ENCODE data around the gene TJP1. TPM values are rescaled to one million over a fixed set of nuclear protein-coding genes. Genes with fewer than 3 reads are reported as not detected.

Gene TJP1
- total and polyA plus RNA-seq, 2 donors (not counting 1 experiment from before 2014, with no cell fraction given): 0.10 TPM; not detected in 1

- no peak overlapping the region for H3K4me3 ChIP-seq (ENCODE audit: control extremely low read depth in 1 of 5, extremely low read depth in 1 of 5, insufficient read depth in 1 of 5, low read depth in 2 of 5, low read length in 4 of 5)
- no peak overlapping the region for H3K4me3 Mint-ChIP-seq
- peaks cover 0 to 4% (median 0%) of the 10 kb centered on the region in 3 donors for H3K9me3 ChIP-seq (ENCODE audit: control extremely low read depth in 1 of 3, control insufficient read depth in 2 of 3, insufficient read depth in 1 of 3, low read length in 2 of 3)
- TF ChIP-seq CTCF (IDR thresholded peaks at IDR 0.05) (no peak), EZH2 (IDR thresholded peaks at IDR 0.05; ENCODE audit: borderline replicate concordance, insufficient read depth, low read depth, low read length, poor library complexity, severe bottlenecking) (no peak)
- POLR2A ChIA-PET: no interaction called here
- H4K20me1 ChIP-seq (ENCODE audit: control insufficient read depth, insufficient read depth, low read length, poor library complexity, severe bottlenecking): no peaks in the 10 kb centered on the region
- no peak overlapping the region for H2AFZ ChIP-seq (ENCODE audit: insufficient read depth, low read depth, low read length, poor library complexity, severe bottlenecking)
- ATAC-seq (ENCODE audit: low read depth) (no peak), DNase-seq (no peak)
- H3K79me2 ChIP-seq (ENCODE audit: control insufficient read depth, insufficient read depth, low read length): no peaks in the 10 kb centered on the region
- H3K27ac Mint-ChIP-seq: no peak overlapping the region
- CTCF ChIA-PET: no interaction called here
- H3K36me3 ChIP-seq (replicated peaks in 1 of 2; ENCODE audit: control extremely low read depth in 1 of 2, control insufficient read depth in 1 of 2, extremely low read depth in 1 of 2, insufficient read depth in 2 of 2, low read length in 1 of 2): no peaks in the 10 kb centered on the region
- H3K27me3 ChIP-seq (replicated peaks in 1 of 4; ENCODE audit: control extremely low read depth in 1 of 4, control insufficient read depth in 3 of 4, insufficient read depth in 4 of 4, low read length in 3 of 4): no peaks in the 10 kb centered on the region
- H3K9me3 Mint-ChIP-seq (ENCODE audit: insufficient read depth): no peaks in the 10 kb centered on the region
- H3K4me1 Mint-ChIP-seq: no peaks in the 10 kb centered on the region
- no peaks in the 10 kb centered on the region for H3K4me1 ChIP-seq (ENCODE audit: control insufficient read depth in 2 of 2, insufficient read depth in 2 of 2, low read length in 2 of 2)
- no peaks in the 10 kb centered on the region for H3K27me3 Mint-ChIP-seq
- no peak overlapping the region for H3K4me2 ChIP-seq (replicated peaks; ENCODE audit: low read depth, low read length, poor library complexity, severe bottlenecking)
- intact Hi-C loops (cut with micrococcal nuclease): no loop called here
- H3K9ac ChIP-seq (ENCODE audit: low read length): no peak overlapping the region
- no peak overlapping the region for H3K27ac ChIP-seq (ENCODE audit: low read length in 2 of 2)
Measured at GRCh38 chr15:29713784-29714183, 108.5 kb downstream of the TJP1 start.

- no peak for ATAC-seq (ENCODE audit: low read depth)
- POLR2A ChIA-PET: no interaction called here
Measured at GRCh38 chr15:29712149-29712885, 110.0 kb downstream of the TJP1 start.

More at GRCh38 chr15:29712149-29712885, 110.0 kb downstream of the TJP1 start:
- no peak overlapping the region for H3K27ac ChIP-seq (ENCODE audit: low read length in 2 of 2)
- no peaks in the 10 kb centered on the region for H3K4me1 ChIP-seq (ENCODE audit: control insufficient read depth in 2 of 2, insufficient read depth in 2 of 2, low read length in 2 of 2)
- intact Hi-C loops (cut with micrococcal nuclease): no loop called here
- no peak overlapping the region for H3K4me3 ChIP-seq (ENCODE audit: control extremely low read depth in 1 of 5, extremely low read depth in 1 of 5, insufficient read depth in 1 of 5, low read depth in 2 of 5, low read length in 4 of 5)
- no peaks in the 10 kb centered on the region for H3K27me3 ChIP-seq (replicated peaks in 1 of 4; ENCODE audit: control extremely low read depth in 1 of 4, control insufficient read depth in 3 of 4, insufficient read depth in 4 of 4, low read length in 3 of 4)
- H3K4me2 ChIP-seq (replicated peaks; ENCODE audit: low read depth, low read length, poor library complexity, severe bottlenecking): no peak overlapping the region
- no peak for DNase-seq
- H2AFZ ChIP-seq (ENCODE audit: insufficient read depth, low read depth, low read length, poor library complexity, severe bottlenecking): no peak overlapping the region
- no peak for TF ChIP-seq CTCF (IDR thresholded peaks at IDR 0.05)
- no peak for TF ChIP-seq EZH2 (IDR thresholded peaks at IDR 0.05; ENCODE audit: borderline replicate concordance, insufficient read depth, low read depth, low read length, poor library complexity, severe bottlenecking)
- H3K9me3 Mint-ChIP-seq (ENCODE audit: insufficient read depth): no peaks in the 10 kb centered on the region
- no peaks in the 10 kb centered on the region for H3K4me1 Mint-ChIP-seq
- no peak overlapping the region for H3K27ac Mint-ChIP-seq
- H4K20me1 ChIP-seq (ENCODE audit: control insufficient read depth, insufficient read depth, low read length, poor library complexity, severe bottlenecking): no peaks in the 10 kb centered on the region
- no CpG with 5 or more reads among the region's 3 CpGs for WGBS (ENCODE audit: insufficient coverage)
- peaks cover 3% of the 10 kb centered on the region for H3K27me3 Mint-ChIP-seq
- no peaks in the 10 kb centered on the region for H3K9me3 ChIP-seq (ENCODE audit: control extremely low read depth in 1 of 3, control insufficient read depth in 2 of 3, insufficient read depth in 1 of 3, low read length in 2 of 3)
- H3K9ac ChIP-seq (ENCODE audit: low read length): no peak overlapping the region
- H3K36me3 ChIP-seq (replicated peaks in 1 of 2; ENCODE audit: control extremely low read depth in 1 of 2, control insufficient read depth in 1 of 2, extremely low read depth in 1 of 2, insufficient read depth in 2 of 2, low read length in 1 of 2): no peaks in the 10 kb centered on the region
- H3K4me3 Mint-ChIP-seq: no peak overlapping the region
- CTCF ChIA-PET: no interaction called here
- no peaks in the 10 kb centered on the region for H3K79me2 ChIP-seq (ENCODE audit: control insufficient read depth, insufficient read depth, low read length)

All from B cell (primary cell).